Measurements from ENCODE around the gene PRIMA1.

DNA sequence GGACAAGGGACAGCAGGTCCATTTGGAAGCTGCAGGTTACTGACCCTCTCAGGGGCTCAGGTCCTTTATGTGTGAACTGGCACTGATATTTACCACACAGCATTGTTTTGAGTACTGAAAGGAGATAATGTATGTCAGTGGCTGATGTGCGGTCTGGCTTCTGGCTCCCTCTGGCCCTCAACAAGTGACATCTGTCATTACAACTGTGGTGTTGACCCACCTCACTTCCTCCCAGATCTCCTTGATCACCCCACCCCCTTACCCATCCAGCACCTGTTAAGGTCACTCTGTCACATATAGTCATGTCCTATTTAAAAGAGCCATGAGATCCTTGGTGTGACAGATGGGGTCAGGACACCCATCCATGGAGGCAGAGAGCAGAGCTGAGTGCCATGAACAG, 22.7 kb upstream of the PRIMA1 start:
- TF ChIP-seq, protein P1, sequence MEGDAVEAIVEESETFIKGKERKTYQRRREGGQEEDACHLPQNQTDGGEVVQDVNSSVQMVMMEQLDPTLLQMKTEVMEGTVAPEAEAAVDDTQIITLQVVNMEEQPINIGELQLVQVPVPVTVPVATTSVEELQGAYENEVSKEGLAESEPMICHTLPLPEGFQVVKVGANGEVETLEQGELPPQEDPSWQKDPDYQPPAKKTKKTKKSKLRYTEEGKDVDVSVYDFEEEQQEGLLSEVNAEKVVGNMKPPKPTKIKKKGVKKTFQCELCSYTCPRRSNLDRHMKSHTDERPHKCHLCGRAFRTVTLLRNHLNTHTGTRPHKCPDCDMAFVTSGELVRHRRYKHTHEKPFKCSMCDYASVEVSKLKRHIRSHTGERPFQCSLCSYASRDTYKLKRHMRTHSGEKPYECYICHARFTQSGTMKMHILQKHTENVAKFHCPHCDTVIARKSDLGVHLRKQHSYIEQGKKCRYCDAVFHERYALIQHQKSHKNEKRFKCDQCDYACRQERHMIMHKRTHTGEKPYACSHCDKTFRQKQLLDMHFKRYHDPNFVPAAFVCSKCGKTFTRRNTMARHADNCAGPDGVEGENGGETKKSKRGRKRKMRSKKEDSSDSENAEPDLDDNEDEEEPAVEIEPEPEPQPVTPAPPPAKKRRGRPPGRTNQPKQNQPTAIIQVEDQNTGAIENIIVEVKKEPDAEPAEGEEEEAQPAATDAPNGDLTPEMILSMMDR (IDR thresholded peaks at IDR 0.05) = no peak
- no peak for TF ChIP-seq POLR2A (IDR thresholded peaks at IDR 0.05)
- no peak for TF ChIP-seq POLR2AphosphoS5 (IDR thresholded peaks at IDR 0.05)
